Cardiac muscle cell (in vitro differentiated cells and primary cell): Measurements from ENCODE around the gene SH2D1A. TPM values are rescaled to one million over a fixed set of nuclear protein-coding genes. Genes with fewer than 3 reads are reported as not detected.

Experiments used
- DNase-seq, 2 donors: peaks; one replicate each; pipeline versions ENCODE4 v3.0.0 to v3.0.0-alpha.2; 2010 to 2017; ENCODE audit warnings: low read depth in 1 of 2, low spot score in 1 of 2
- H3K27ac ChIP-seq: fragments of 200-600 bp; sonication (generic); 2 replicates; pipeline ENCODE4 v1.5.1; 2016
- H3K27me3 ChIP-seq: fragments of 200-600 bp; sonication (generic); 2 replicates; pipeline ENCODE4 v1.6.0; 2016; ENCODE audit warnings: control low read depth
- H3K36me3 ChIP-seq: fragments of 200-600 bp; sonication (generic); 2 replicates; pipeline ENCODE4 v1.5.1; 2016; ENCODE audit warnings: control low read depth
- H3K4me1 ChIP-seq: fragments of 200-600 bp; sonication (generic); 2 replicates; pipeline ENCODE4 v1.8.1; 2017; ENCODE audit warnings: low read depth, mild to moderate bottlenecking, mixed run types
- H3K4me3 ChIP-seq: fragments of 200-600 bp; sonication (generic); 2 replicates; pipeline ENCODE4 v1.5.1; 2016; ENCODE audit warnings: mild to moderate bottlenecking
- H3K9me3 ChIP-seq: fragments of 200-600 bp; sonication (generic); 2 replicates; pipeline ENCODE4 v1.5.1; 2017; ENCODE audit warnings: low read depth, mild to moderate bottlenecking, control low read depth
- CTCF ChIP-seq: IDR thresholded peaks from 2 replicates; pipeline ENCODE4 v1.5.1; 2012; ENCODE audit warnings: low read depth, mild to moderate bottlenecking, low read length
- polyA plus RNA-seq: library from polyadenylated mRNA; unstranded; fragments of >200 nt; fragmentation: Nextera tagmentation; extraction: Ambion mirVana; gene quantifications from 2 replicates; pipeline ENCODE4 v1.2.1, GENCODE V29; 2016
- total RNA-seq: library from RNA; depleted of rRNA; stranded (reverse); fragments of >200 nt; gene quantifications from 2 replicates; pipeline ENCODE4 v1.2.3, GENCODE V29; 2016

Gene SH2D1A
- total and polyA plus RNA-seq, 2 experiments from 2014 or later: not detected

- TF ChIP-seq CTCF: no peak
- Histone ChIP-seq H3K4me3 (no peak overlapping the region), H3K27ac (no peak overlapping the region), H3K9me3 (no peaks in the 10 kb centered on the region), H3K36me3 (no peaks in the 10 kb centered on the region), H3K4me1 (no peaks in the 10 kb centered on the region), H3K27me3 (no peaks in the 10 kb centered on the region)
- no peak for DNase-seq
These were observed 7.4 kb upstream of the SH2D1A start for GRCh38 chrX:124338733-124339514.

- Histone ChIP-seq H3K4me3 (no peak overlapping the region), H3K9me3 (no peaks in the 10 kb centered on the region), H3K27me3 (no peaks in the 10 kb centered on the region), H3K4me1 (no peaks in the 10 kb centered on the region), H3K36me3 (no peaks in the 10 kb centered on the region), H3K27ac (no peak overlapping the region)
- TF ChIP-seq CTCF: no peak
- no peak for DNase-seq
These were observed 4.8 kb upstream of the SH2D1A start for GRCh38 chrX:124341396-124342132.

- no peaks in the 10 kb centered on the region for H3K27me3 ChIP-seq
- no peaks in the 10 kb centered on the region for H3K9me3 ChIP-seq
- no peaks in the 10 kb centered on the region for H3K36me3 ChIP-seq
- DNase-seq: no peak
- H3K4me1 ChIP-seq: no peaks in the 10 kb centered on the region
- H3K4me3 ChIP-seq: no peak overlapping the region
- H3K27ac ChIP-seq: no peak overlapping the region
- no peak for TF ChIP-seq CTCF
These were observed 4.0 kb upstream of the SH2D1A start for GRCh38 chrX:124342174-124342867.

GRCh38 chrX:124343016-124343415 is 3.3 kb upstream of the SH2D1A start:
- no peak for TF ChIP-seq CTCF
- no peaks in the 10 kb centered on the region for H3K27me3 ChIP-seq
- no peak for DNase-seq

GRCh38 chrX:124344246-124344645 is 2.1 kb upstream of the SH2D1A start:
- DNase-seq: no peak

More at GRCh38 chrX:124343016-124343415, 3.3 kb upstream of the SH2D1A start:
- Histone ChIP-seq H3K4me3 (no peak overlapping the region), H3K36me3 (no peaks in the 10 kb centered on the region), H3K9me3 (no peaks in the 10 kb centered on the region), H3K4me1 (no peaks in the 10 kb centered on the region), H3K27ac (no peak overlapping the region)

More at GRCh38 chrX:124344246-124344645, 2.1 kb upstream of the SH2D1A start:
- no peak overlapping the region for H3K4me3 ChIP-seq
- H3K27me3 ChIP-seq: no peaks in the 10 kb centered on the region
- peaks cover 3% of the 10 kb centered on the region for H3K9me3 ChIP-seq
- TF ChIP-seq CTCF: no peak
- H3K36me3 ChIP-seq: no peaks in the 10 kb centered on the region
- H3K27ac ChIP-seq: no peak overlapping the region
- no peaks in the 10 kb centered on the region for H3K4me1 ChIP-seq
